HepG2 (cell line): ENCODE data around the gene DUS2. TPM values are rescaled to one million over a fixed set of nuclear protein-coding genes. Genes with fewer than 3 reads are reported as not detected.

ENCODE experiments used
- DR1 ChIP-seq: sonication (generic); formaldehyde crosslinking; IDR thresholded peaks from 2 replicates; pipeline ENCODE4 v1.8.0; 2021; ENCODE audit warnings: mild to moderate bottlenecking, missing genetic modification reagents, inconsistent platforms
- HOXA7 ChIP-seq: sonication (generic); formaldehyde crosslinking; IDR thresholded peaks from 2 replicates; pipeline ENCODE4 v1.8.1; 2022; ENCODE audit warnings: mild to moderate bottlenecking, missing genetic modification reagents, moderate library complexity
- HOXA9 ChIP-seq: sonication (generic); formaldehyde crosslinking; IDR thresholded peaks from 2 replicates; pipeline ENCODE4 v1.8.1; 2022; ENCODE audit warnings: missing genetic modification reagents, mild to moderate bottlenecking, moderate library complexity, borderline replicate concordance
- NAIF1 ChIP-seq: sonication (generic); formaldehyde crosslinking; IDR thresholded peaks from 2 replicates; pipeline ENCODE4 v1.5.0; 2020; ENCODE audit warnings: mild to moderate bottlenecking, missing genetic modification reagents, borderline replicate concordance
- NFE2L1 ChIP-seq: sonication (generic); formaldehyde crosslinking; IDR thresholded peaks from 2 replicates; pipeline ENCODE4 v1.4.0; 2020; ENCODE audit warnings: missing genetic modification reagents, mild to moderate bottlenecking, borderline replicate concordance
- SMC3 ChIP-seq: IDR thresholded peaks from 2 replicates; pipeline ENCODE4 v1.6.1; 2011; ENCODE audit warnings: low read length, improper control_type of control experiment
- ZKSCAN8 ChIP-seq: IDR thresholded peaks from 2 replicates; pipeline ENCODE4 v1.6.1; 2016; ENCODE audit warnings: borderline replicate concordance, missing genetic modification reagents, missing compliant biosample characterization
- ZNF431 ChIP-seq: sonication (generic); formaldehyde crosslinking; IDR thresholded peaks from 2 replicates; pipeline ENCODE4 v1.9.0; 2022; ENCODE audit warnings: missing genetic modification reagents, low read depth, mild to moderate bottlenecking, borderline replicate concordance
- ZNF441 ChIP-seq: sonication (generic); formaldehyde crosslinking; IDR thresholded peaks from 2 replicates; pipeline ENCODE4 v1.7.0; 2021; ENCODE audit warnings: missing genetic modification reagents, borderline replicate concordance
- ZNF510 ChIP-seq: sonication (generic); formaldehyde crosslinking; IDR thresholded peaks from 2 replicates; pipeline ENCODE4 v1.4.0; 2020; ENCODE audit warnings: low read depth, mild to moderate bottlenecking, missing genetic modification reagents
- polyA plus RNA-seq, 8 experiments: library from polyadenylated mRNA; depleted of rRNA in 3 of 8; stranded (reverse) in 7 of 8; unstranded in 1 of 8; fragments of >200 nt; fragmentation: Illumina TruSeq in 4 of 8; extraction: Trizol in 4 of 8; gene quantifications; 2 replicates each; pipeline versions ENCODE4 v1.2.1 to v1.2.3, GENCODE V29; 2011 to 2016; ENCODE audit warnings: low read depth in 4 of 8, missing spikeins in 1 of 8, mixed read lengths in 1 of 8; ENCODE audit not compliant: insufficient read depth in 1 of 8
- total RNA-seq, 5 experiments: library from RNA; depleted of rRNA; stranded (reverse); fragments of >200 nt; fragmentation: Illumina TruSeq; extraction: Trizol; gene quantifications; 2 replicates each; pipeline ENCODE4 v1.2.3, GENCODE V29; 2016; ENCODE audit warnings: low read depth in 1 of 5
- TF ChIP-seq, protein P1 (sequence below): sonication (generic); formaldehyde crosslinking; IDR thresholded peaks from 2 replicates; pipeline ENCODE4 v1.4.0; 2020; ENCODE audit warnings: missing genetic modification reagents, borderline replicate concordance
- TF ChIP-seq, protein P2 (sequence below): sonication (generic); formaldehyde crosslinking; IDR thresholded peaks from 2 replicates; pipeline ENCODE4 v1.4.0; 2020; ENCODE audit warnings: missing genetic modification reagents, borderline replicate concordance
- TF ChIP-seq, protein P3 (sequence below): sonication (generic); formaldehyde crosslinking; IDR thresholded peaks from 2 replicates; pipeline ENCODE4 v1.5.1; 2020; ENCODE audit warnings: missing genetic modification reagents, mild to moderate bottlenecking, borderline replicate concordance
- TF ChIP-seq, protein P4 (sequence below): sonication (generic); formaldehyde crosslinking; IDR thresholded peaks from 2 replicates; pipeline ENCODE4 v1.4.0; 2020; ENCODE audit warnings: missing genetic modification reagents; ENCODE audit errors: not compliant biosample characterization
- TF ChIP-seq, protein P5 (sequence below): IDR thresholded peaks from 2 replicates; pipeline ENCODE4 v1.6.1; 2018; ENCODE audit warnings: missing genetic modification reagents, mild to moderate bottlenecking, missing compliant biosample characterization
- TF ChIP-seq, protein P6 (sequence below): IDR thresholded peaks from 2 replicates; pipeline ENCODE4 v1.6.1; 2012; ENCODE audit warnings: low read depth, low read length, improper control_type of control experiment

The DUS2 gene
- total and polyA plus RNA-seq, 2 of the 13 experiments (the other 11 are each of a cell fraction or from before 2014, with no cell fraction given), result 17.8 to 25.1 TPM

DNA sequence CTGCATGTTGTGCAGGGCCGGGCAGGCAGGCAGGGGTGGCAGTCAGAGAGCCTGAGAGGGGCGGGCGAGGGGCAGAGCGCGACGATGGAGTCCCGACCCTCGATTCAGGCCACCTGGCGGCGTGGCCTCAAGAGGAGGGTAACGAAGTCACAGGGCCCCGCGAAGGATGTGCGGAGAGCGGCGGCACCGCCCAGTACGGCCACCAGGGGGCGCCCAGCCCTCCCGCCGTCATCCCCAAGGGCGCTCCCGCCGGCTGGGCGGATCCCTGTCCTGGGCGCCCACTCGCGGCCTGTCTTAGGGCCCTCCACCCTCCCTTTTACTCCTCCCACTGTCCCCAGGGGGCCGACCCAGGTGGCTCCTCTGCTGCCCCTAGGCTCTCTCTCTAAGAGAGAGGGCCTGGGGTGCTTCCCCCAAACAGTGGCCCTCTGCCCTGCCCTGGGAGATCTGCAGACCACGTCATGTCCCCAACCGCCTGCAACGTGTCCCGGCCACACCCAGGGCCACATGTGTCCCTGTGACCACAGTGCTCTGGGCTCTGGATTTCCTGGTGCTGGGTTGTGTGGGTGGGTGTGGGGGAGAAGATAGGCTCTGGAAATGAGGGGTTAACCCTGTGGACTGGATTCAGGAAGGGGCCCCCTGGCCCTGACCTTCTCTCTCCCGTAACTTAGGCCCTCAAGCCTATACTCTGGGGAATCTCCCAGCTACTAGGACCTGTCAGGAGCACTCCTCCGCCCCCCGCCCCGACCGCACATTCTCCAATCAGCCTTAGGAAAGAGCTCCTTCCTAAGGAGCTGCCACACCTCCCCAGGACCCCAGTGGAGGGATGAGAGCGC, 29.7 kb upstream of the DUS2 start (continued):
- TF ChIP-seq, protein P1, sequence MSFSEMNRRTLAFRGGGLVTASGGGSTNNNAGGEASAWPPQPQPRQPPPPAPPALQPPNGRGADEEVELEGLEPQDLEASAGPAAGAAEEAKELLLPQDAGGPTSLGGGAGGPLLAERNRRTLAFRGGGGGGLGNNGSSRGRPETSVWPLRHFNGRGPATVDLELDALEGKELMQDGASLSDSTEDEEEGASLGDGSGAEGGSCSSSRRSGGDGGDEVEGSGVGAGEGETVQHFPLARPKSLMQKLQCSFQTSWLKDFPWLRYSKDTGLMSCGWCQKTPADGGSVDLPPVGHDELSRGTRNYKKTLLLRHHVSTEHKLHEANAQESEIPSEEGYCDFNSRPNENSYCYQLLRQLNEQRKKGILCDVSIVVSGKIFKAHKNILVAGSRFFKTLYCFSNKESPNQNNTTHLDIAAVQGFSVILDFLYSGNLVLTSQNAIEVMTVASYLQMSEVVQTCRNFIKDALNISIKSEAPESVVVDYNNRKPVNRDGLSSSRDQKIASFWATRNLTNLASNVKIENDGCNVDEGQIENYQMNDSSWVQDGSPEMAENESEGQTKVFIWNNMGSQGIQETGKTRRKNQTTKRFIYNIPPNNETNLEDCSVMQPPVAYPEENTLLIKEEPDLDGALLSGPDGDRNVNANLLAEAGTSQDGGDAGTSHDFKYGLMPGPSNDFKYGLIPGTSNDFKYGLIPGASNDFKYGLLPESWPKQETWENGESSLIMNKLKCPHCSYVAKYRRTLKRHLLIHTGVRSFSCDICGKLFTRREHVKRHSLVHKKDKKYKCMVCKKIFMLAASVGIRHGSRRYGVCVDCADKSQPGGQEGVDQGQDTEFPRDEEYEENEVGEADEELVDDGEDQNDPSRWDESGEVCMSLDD, result 0 out of 2 replicates have a peak, but pooled peaks have one; percentile 30
- TF ChIP-seq, protein P2, sequence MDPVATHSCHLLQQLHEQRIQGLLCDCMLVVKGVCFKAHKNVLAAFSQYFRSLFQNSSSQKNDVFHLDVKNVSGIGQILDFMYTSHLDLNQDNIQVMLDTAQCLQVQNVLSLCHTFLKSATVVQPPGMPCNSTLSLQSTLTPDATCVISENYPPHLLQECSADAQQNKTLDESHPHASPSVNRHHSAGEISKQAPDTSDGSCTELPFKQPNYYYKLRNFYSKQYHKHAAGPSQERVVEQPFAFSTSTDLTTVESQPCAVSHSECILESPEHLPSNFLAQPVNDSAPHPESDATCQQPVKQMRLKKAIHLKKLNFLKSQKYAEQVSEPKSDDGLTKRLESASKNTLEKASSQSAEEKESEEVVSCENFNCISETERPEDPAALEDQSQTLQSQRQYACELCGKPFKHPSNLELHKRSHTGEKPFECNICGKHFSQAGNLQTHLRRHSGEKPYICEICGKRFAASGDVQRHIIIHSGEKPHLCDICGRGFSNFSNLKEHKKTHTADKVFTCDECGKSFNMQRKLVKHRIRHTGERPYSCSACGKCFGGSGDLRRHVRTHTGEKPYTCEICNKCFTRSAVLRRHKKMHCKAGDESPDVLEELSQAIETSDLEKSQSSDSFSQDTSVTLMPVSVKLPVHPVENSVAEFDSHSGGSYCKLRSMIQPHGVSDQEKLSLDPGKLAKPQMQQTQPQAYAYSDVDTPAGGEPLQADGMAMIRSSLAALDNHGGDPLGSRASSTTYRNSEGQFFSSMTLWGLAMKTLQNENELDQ (CRISPR knock-in tag), result no peak
- TF ChIP-seq, protein P3, sequence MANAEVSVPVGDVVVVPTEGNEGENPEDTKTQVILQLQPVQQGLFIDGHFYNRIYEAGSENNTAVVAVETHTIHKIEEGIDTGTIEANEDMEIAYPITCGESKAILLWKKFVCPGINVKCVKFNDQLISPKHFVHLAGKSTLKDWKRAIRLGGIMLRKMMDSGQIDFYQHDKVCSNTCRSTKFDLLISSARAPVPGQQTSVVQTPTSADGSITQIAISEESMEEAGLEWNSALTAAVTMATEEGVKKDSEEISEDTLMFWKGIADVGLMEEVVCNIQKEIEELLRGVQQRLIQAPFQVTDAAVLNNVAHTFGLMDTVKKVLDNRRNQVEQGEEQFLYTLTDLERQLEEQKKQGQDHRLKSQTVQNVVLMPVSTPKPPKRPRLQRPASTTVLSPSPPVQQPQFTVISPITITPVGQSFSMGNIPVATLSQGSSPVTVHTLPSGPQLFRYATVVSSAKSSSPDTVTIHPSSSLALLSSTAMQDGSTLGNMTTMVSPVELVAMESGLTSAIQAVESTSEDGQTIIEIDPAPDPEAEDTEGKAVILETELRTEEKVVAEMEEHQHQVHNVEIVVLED (CRISPR knock-in tag), result peak; percentile 21; the same call in 1 of the 2 replicates
- TF ChIP-seq HOXA9 (CRISPR knock-in tag) (no peak), NFE2L1 (no peak), DR1 (CRISPR knock-in tag) (no peak), ZNF431 (CRISPR knock-in tag) (no peak), ZNF510 (CRISPR knock-in tag) (peak; percentile 66; the same call in 1 of the 2 replicates), SMC3 (peak; percentile 58; the same call in 1 of the 2 replicates), ZKSCAN8 (peak; percentile 66; the same call in 1 of the 2 replicates), ZNF441 (CRISPR knock-in tag) (no peak; the same call in 1 of the 2 replicates), HOXA7 (no peak), NAIF1 (CRISPR knock-in tag) (0 out of 2 replicates have a peak, but pooled peaks have one; percentile 26)
- TF ChIP-seq, protein P4, sequence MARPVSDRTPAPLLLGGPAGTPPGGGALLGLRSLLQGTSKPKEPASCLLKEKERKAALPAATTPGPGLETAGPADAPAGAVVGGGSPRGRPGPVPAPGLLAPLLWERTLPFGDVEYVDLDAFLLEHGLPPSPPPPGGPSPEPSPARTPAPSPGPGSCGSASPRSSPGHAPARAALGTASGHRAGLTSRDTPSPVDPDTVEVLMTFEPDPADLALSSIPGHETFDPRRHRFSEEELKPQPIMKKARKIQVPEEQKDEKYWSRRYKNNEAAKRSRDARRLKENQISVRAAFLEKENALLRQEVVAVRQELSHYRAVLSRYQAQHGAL, result no peak
- TF ChIP-seq, protein P5, sequence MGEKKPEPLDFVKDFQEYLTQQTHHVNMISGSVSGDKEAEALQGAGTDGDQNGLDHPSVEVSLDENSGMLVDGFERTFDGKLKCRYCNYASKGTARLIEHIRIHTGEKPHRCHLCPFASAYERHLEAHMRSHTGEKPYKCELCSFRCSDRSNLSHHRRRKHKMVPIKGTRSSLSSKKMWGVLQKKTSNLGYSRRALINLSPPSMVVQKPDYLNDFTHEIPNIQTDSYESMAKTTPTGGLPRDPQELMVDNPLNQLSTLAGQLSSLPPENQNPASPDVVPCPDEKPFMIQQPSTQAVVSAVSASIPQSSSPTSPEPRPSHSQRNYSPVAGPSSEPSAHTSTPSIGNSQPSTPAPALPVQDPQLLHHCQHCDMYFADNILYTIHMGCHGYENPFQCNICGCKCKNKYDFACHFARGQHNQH (CRISPR knock-in tag), result peak; percentile 92
- TF ChIP-seq, protein P6, sequence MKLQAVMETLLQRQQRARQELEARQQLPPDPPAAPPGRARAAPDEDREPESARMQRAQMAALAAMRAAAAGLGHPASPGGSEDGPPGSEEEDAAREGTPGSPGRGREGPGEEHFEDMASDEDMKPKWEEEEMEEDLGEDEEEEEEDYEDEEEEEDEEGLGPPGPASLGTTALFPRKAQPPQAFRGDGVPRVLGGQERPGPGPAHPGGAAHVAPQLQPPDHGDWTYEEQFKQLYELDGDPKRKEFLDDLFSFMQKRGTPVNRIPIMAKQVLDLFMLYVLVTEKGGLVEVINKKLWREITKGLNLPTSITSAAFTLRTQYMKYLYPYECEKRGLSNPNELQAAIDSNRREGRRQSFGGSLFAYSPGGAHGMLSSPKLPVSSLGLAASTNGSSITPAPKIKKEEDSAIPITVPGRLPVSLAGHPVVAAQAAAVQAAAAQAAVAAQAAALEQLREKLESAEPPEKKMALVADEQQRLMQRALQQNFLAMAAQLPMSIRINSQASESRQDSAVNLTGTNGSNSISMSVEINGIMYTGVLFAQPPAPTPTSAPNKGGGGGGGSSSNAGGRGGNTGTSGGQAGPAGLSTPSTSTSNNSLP, result no peak
